Upper lobe of right lung (tissue), 1 donor: Measurements from ENCODE around the gene CECR2. TPM values are rescaled to one million over a fixed set of nuclear protein-coding genes. Genes with fewer than 3 reads are reported as not detected.

Experiments
- ATAC-seq: fragments of 200-7000 bp; cut with Tn5 transposase; one replicate; pipeline ENCODE4 v1.9.1; 2020; ENCODE audit warnings: mild to moderate bottlenecking, moderate library complexity
- DNase-seq: peaks from one replicate; pipeline ENCODE4 v3.0.0-alpha.2; 2020
- H3K27ac ChIP-seq: fragments of 200-600 bp; one replicate; pipeline ENCODE4 v1.8.0; 2022
- H3K27me3 ChIP-seq: fragments of 200-600 bp; one replicate; pipeline ENCODE4 v1.8.0; 2022; ENCODE audit warnings: mild to moderate bottlenecking
- H3K36me3 ChIP-seq: fragments of 200-600 bp; one replicate; pipeline ENCODE4 v1.8.0; 2022
- H3K4me1 ChIP-seq: fragments of 200-600 bp; one replicate; pipeline ENCODE4 v1.8.0; 2022
- H3K4me3 ChIP-seq: fragments of 200-600 bp; one replicate; pipeline ENCODE4 v1.8.0; 2022; ENCODE audit warnings: mild to moderate bottlenecking
- H3K9me3 ChIP-seq: fragments of 200-600 bp; one replicate; pipeline ENCODE4 v1.8.0; 2022
- intact Hi-C: fragments of 100-400 bp; cut with DNase I; formaldehyde crosslinking; loops from one replicate; pipeline ENCODE4 v1.11.0; 2022
- total RNA-seq: library from RNA; stranded (reverse); fragmentation: NEBNext Ultra II Directional; extraction: Animal tissue kit (Norgen Biotek cat#: 25700); gene quantifications from one replicate; pipeline ENCODE4 v1.2.1, GENCODE V29; 2021
- TF ChIP-seq, protein P1 (sequence below): fragments of 200-600 bp; IDR thresholded peaks from one replicate; pipeline ENCODE4 v1.8.0; 2022; ENCODE audit warnings: antibody characterized with exemption
- donor health status: DM: no; HTN: yes; CAD: no; lungs with severe emphysema.

Gene CECR2
- total RNA-seq, 1 donor from 2014 or later, result 7.2 TPM

- no peak overlapping the region for H3K4me3 ChIP-seq
- TF ChIP-seq, protein P1, sequence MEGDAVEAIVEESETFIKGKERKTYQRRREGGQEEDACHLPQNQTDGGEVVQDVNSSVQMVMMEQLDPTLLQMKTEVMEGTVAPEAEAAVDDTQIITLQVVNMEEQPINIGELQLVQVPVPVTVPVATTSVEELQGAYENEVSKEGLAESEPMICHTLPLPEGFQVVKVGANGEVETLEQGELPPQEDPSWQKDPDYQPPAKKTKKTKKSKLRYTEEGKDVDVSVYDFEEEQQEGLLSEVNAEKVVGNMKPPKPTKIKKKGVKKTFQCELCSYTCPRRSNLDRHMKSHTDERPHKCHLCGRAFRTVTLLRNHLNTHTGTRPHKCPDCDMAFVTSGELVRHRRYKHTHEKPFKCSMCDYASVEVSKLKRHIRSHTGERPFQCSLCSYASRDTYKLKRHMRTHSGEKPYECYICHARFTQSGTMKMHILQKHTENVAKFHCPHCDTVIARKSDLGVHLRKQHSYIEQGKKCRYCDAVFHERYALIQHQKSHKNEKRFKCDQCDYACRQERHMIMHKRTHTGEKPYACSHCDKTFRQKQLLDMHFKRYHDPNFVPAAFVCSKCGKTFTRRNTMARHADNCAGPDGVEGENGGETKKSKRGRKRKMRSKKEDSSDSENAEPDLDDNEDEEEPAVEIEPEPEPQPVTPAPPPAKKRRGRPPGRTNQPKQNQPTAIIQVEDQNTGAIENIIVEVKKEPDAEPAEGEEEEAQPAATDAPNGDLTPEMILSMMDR, result no peak
- ATAC-seq (no peak), DNase-seq (no peak)
- H3K27ac ChIP-seq, result no peak overlapping the region
- no peaks in the 10 kb centered on the region for H3K27me3 ChIP-seq
- no peaks in the 10 kb centered on the region for H3K4me1 ChIP-seq
- no peaks in the 10 kb centered on the region for H3K9me3 ChIP-seq
- H3K36me3 ChIP-seq, result no peaks in the 10 kb centered on the region
- intact Hi-C loops, result no loop called here
These were observed 124.2 kb downstream of the CECR2 start for GRCh38 chr22:17493419-17493981.

- Histone ChIP-seq H3K27me3 (no peaks in the 10 kb centered on the region), H3K36me3 (no peaks in the 10 kb centered on the region), H3K27ac (no peak overlapping the region), H3K4me3 (no peak overlapping the region), H3K9me3 (no peaks in the 10 kb centered on the region), H3K4me1 (no peaks in the 10 kb centered on the region)
- intact Hi-C loops, result no loop called here
- ATAC-seq (peak; percentile 72), DNase-seq (peak; percentile 65)
- TF ChIP-seq, protein P1, result no peak
These were observed 127.6 kb downstream of the CECR2 start for GRCh38 chr22:17496841-17497240.

DNA sequence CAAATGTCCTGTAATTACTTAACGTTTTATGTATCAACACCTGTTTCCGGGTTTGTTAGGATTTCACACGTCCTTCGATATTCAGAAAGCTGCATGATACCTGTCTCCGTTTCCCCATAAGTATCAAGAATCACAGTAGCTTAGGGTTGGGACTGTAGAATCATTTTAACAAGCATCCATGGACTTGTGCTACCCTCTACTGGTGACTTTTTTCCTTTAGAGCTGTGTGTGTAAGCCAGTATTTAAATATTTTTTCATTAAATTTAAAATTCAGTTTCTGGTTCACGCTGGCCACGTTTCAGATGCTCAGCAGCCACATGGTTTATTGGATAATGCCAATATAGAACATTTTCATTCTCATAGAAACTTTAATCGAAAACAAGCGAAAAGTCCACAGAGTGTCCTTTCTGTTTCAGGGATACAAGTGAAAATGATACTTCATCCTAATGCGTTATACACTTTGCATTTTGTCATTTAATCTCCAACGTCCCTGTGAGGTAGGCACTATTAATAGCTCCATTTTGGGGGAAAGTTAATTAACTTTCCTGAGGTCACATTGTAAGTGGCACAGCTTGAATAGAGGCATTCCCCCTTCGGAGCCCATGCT lies 132.5 kb downstream of the CECR2 start:
- Histone ChIP-seq H3K4me1 (no peaks in the 10 kb centered on the region), H3K36me3 (peaks cover 13% of the 10 kb centered on the region), H3K27me3 (no peaks in the 10 kb centered on the region), H3K4me3 (no peak overlapping the region), H3K9me3 (no peaks in the 10 kb centered on the region), H3K27ac (no peak overlapping the region)
- TF ChIP-seq, protein P1, result peak; percentile 65
- DNase-seq (no peak), ATAC-seq (peak; percentile 85)
- intact Hi-C loops, result loop anchor here (10.0 kb wide), 1 partner anchor 427 kb away; no protein-coding TSS in a partner anchor

- no peaks in the 10 kb centered on the region for H3K27me3 ChIP-seq
- no peaks in the 10 kb centered on the region for H3K9me3 ChIP-seq
- no peak overlapping the region for H3K4me3 ChIP-seq
- TF ChIP-seq, protein P1, result no peak
- intact Hi-C loops, result loop anchor here (10.0 kb wide), 1 partner anchor 433 kb away; no protein-coding TSS in a partner anchor
- no peak overlapping the region for H3K27ac ChIP-seq
- H3K36me3 ChIP-seq, result peaks cover 9% of the 10 kb centered on the region
- no peak for DNase-seq
- ATAC-seq, result no peak
- H3K4me1 ChIP-seq, result no peaks in the 10 kb centered on the region
These were observed 138.8 kb downstream of the CECR2 start for GRCh38 chr22:17508110-17508509.

DNA sequence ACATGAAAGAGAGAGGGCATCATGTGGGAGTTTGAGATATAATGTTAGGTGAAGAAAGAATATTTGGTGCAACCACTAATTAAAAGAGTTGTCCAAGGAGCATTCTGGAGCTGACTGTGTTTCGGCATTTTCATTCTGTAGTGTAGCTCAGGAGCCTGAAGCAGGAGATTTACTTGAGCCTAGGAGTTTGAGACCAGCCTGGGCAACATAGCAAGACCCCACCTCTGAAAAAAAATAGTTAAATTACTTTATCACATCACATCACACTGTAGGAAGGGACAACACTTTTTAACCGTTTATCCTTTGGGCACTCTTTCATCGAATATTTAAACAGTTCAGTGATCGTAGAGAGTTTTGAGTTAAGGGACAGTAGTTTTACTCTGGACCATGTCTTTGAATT lies 143.7 kb downstream of the CECR2 start:
- no peaks in the 10 kb centered on the region for H3K4me1 ChIP-seq
- no peak for ATAC-seq
- H3K36me3 ChIP-seq, result no peaks in the 10 kb centered on the region
- TF ChIP-seq, protein P1, result no peak
- no peaks in the 10 kb centered on the region for H3K9me3 ChIP-seq
- no peaks in the 10 kb centered on the region for H3K27me3 ChIP-seq
- H3K4me3 ChIP-seq, result no peak overlapping the region
- no peak for DNase-seq
- intact Hi-C loops, result no loop called here
- no peak overlapping the region for H3K27ac ChIP-seq
